RKO (cell line): Measurements from ENCODE around the gene KRTAP5-11.
"Not testable (repeated sequence)": the region's sequence is repeated elsewhere in the genome, so short reads cannot be mapped to it uniquely, and the experiment has no call there.

ENCODE experiments used
- DNase-seq: peaks from one replicate; pipeline ENCODE4 v3.0.0-alpha.2; 2016; ENCODE audit warnings: low spot score

KRTAP5-11 gene

GRCh38 chr11:71580057-71581003 lies 2.3 kb downstream of the KRTAP5-11 start:
- peak; percentile 70 for DNase-seq

GRCh38 chr11:71579513-71579912 lies 3.2 kb downstream of the KRTAP5-11 start:
- not testable (repeated sequence) for DNase-seq

GRCh38 chr11:71577469-71578004 lies 5.1 kb downstream of the KRTAP5-11 start:
- DNase-seq = no peak

- DNase-seq = not testable (repeated sequence)
Observed at GRCh38 chr11:71576688-71577465, 5.8 kb downstream of the KRTAP5-11 start.

- DNase-seq = no peak
Observed at GRCh38 chr11:71575723-71576424, 6.8 kb downstream of the KRTAP5-11 start.

GRCh38 chr11:71574418-71574817 lies 8.3 kb downstream of the KRTAP5-11 start:
- no peak for DNase-seq

- no peak for DNase-seq
Observed at GRCh38 chr11:71572811-71573210, 9.9 kb downstream of the KRTAP5-11 start.

- DNase-seq = not testable (repeated sequence)
Observed at GRCh38 chr11:71571101-71571850, 11.4 kb downstream of the KRTAP5-11 start.

- DNase-seq = no peak
Observed at GRCh38 chr11:71568704-71569349, 13.8 kb downstream of the KRTAP5-11 start.

GRCh38 chr11:71567633-71568032 lies 15.0 kb downstream of the KRTAP5-11 start:
- not testable (repeated sequence) for DNase-seq

GRCh38 chr11:71566626-71567599 lies 15.8 kb downstream of the KRTAP5-11 start:
- DNase-seq = not testable (repeated sequence)

- DNase-seq = no peak
Observed at GRCh38 chr11:71566081-71566620, 16.5 kb downstream of the KRTAP5-11 start.

GRCh38 chr11:71565263-71565662 lies 17.4 kb downstream of the KRTAP5-11 start, which contains the start of gene KRTAP5-10:
KRTAP5-10 (plus strand) TSS chr11:71565563; CDS start chr11:71565588, 25 bp downstream.
- no peak for DNase-seq

GRCh38 chr11:71564430-71564829 lies 18.2 kb downstream of the KRTAP5-11 start:
- DNase-seq = no peak

GRCh38 chr11:71563406-71563805 lies 19.3 kb downstream of the KRTAP5-11 start:
- DNase-seq = peak; percentile 71

GRCh38 chr11:71562120-71562519 lies 20.6 kb downstream of the KRTAP5-11 start:
- no peak for DNase-seq

GRCh38 chr11:71558996-71559395 lies 23.7 kb downstream of the KRTAP5-11 start:
- no peak for DNase-seq

- no peak for DNase-seq
Observed at GRCh38 chr11:71557257-71557656, 25.4 kb downstream of the KRTAP5-11 start.

- DNase-seq = no peak
Observed at GRCh38 chr11:71556018-71556417, 26.7 kb downstream of the KRTAP5-11 start.
